Measurements from ENCODE around the gene IL17RC. TPM values are rescaled to one million over a fixed set of nuclear protein-coding genes. Genes with fewer than 3 reads are reported as not detected.

The IL17RC gene
- total RNA-seq, 1 donor from 2014 or later, result 33.2 TPM

DNA sequence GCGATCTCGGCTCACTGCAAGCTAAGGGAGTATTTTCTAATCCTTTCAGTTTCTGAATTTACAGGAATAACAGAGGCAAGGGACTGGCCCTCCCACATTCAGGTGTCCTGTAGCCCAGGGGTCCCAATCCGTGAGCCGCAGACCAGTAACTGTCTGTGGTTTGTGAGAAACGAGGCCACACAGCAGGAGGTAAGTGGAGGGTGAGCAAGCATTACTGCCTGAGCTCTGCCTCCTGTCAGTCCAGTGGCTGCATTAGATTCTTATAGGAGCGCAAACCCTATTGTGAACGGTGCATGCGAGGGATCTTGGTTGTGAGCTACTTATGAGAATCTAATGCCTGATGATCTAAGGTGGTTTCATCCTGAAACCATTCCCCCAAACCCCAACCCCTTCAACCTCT is 5.0 kb upstream of the IL17RC start:
- ATAC-seq (no peak), DNase-seq (ENCODE audit: low spot score) (no peak)
- intact Hi-C loops (cut with DNase I), result loop anchor here (10.0 kb wide), 1 partner anchor 67 kb away; the partner anchor contains the start of gene RPUSD3

DNA sequence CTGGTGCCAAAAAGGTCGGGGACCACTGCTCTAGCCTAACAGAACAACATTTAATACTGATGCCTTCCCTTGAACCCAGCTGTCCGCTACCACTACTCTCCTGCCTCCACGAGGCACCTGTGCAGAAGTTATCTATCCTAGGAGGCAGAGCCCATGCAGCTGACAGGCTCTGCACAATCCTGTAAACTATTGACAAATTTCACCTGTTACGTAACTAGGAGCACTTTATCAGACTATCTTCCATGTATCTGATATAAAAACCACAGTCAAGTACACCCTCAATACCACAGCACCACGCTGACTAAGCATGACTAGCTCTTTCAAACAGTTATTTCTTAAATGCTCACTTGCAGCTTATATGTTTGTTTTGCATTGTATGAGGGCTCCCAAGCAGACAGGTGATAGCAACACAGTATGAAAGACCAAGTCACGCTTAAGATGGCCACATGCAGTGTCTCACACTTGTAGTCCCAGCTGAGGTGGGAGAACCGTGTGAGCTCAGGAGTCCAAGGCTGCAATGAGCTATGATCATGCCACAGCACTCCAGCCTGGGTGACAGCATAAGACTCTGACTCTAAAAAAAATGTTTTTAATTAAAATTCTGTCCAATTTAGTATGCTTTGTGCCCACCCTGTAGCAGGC is 4.5 kb upstream of the IL17RC start:
- intact Hi-C loops (cut with DNase I), result loop anchor here (10.0 kb wide), 1 partner anchor 68 kb away; the partner anchor contains the start of gene RPUSD3
- ATAC-seq (no peak), DNase-seq (ENCODE audit: low spot score) (no peak)

DNA sequence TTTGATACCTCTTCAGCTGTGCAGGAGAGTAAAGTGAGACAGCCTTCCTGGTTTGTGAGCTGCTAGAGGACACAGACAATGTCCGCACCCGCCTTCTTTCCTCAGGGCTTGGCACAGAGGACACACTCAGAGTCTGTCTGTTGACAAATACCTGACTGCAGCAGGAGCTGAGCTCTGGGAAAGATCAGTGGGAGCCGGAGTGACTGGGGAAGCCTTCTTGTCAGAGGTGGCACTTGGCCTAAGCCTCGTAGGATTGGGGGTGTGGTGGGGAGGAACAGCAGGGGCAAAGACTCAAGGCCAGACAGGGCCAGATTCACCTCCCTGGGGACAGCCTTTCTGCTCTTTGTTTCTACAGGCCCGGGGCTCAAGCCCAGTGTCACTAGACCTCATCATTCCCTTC is 3.3 kb upstream of the IL17RC start:
- DNase-seq (ENCODE audit: low spot score) (no peak), ATAC-seq (no peak)
- intact Hi-C loops (cut with DNase I), result loop anchor here (10.0 kb wide), 1 partner anchor 69 kb away; the partner anchor contains the start of gene RPUSD3

DNA sequence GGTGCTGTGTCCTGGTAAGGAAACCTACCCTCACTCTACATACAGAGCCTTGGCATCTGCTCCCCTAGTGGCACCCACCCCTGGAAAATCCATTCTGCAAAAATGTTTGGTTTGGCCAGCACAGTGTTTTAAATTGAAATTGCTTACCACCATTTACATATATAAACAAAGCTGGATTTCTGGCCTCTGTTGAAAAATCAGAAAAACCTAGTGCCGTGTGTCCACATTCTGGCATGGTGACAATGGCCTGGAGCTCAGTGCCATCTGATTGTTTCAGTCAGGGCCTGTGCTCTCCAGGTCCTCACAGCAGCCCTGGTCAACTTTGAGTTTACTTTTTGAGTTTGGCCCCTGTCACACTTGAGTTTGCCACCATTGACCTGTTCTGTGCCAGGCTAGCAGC is 2.9 kb upstream of the IL17RC start:
- intact Hi-C loops (cut with DNase I), result loop anchor here (10.0 kb wide), 1 partner anchor 69 kb away; the partner anchor contains the start of gene RPUSD3
- DNase-seq (ENCODE audit: low spot score), result no peak
- ATAC-seq, result no peak

DNA sequence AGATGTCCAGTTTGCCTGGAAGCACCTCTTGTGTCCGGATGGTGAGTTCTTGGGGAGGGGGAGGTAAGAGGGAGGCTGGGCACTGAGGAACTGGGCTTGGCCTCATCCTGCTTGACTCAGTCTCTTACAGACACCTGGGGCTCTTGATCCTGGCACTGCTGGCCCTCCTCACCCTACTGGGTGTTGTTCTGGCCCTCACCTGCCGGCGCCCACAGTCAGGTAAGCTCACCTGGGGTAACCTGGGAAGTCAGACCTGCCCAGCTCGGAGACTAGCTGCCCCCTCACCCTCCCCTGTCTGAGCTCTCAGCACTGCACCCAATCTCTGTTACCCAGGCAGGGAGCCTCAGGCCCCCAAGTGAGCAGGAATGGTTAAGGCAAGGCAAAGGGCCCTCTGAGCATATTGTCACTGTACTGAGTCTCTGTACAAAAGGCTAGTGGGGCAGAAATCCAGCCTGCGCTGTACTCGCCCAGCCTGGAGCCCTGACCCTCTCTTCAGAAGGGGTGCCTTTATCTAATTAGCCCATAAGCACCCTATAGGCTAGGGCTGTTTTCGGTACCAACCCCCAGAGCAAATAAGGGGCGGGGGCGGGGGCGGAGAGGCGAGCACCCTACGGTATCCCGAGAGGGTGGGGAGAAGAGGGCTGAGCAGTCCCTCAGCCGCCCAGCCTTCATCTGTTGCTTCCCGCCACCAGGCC is 2.2 kb upstream of the IL17RC start:
- DNase-seq (ENCODE audit: low spot score) (no peak), ATAC-seq (peak; percentile 0)
- intact Hi-C loops (cut with DNase I), result loop anchor here (10.0 kb wide), 1 partner anchor 70 kb away; the partner anchor contains the start of gene RPUSD3

DNA sequence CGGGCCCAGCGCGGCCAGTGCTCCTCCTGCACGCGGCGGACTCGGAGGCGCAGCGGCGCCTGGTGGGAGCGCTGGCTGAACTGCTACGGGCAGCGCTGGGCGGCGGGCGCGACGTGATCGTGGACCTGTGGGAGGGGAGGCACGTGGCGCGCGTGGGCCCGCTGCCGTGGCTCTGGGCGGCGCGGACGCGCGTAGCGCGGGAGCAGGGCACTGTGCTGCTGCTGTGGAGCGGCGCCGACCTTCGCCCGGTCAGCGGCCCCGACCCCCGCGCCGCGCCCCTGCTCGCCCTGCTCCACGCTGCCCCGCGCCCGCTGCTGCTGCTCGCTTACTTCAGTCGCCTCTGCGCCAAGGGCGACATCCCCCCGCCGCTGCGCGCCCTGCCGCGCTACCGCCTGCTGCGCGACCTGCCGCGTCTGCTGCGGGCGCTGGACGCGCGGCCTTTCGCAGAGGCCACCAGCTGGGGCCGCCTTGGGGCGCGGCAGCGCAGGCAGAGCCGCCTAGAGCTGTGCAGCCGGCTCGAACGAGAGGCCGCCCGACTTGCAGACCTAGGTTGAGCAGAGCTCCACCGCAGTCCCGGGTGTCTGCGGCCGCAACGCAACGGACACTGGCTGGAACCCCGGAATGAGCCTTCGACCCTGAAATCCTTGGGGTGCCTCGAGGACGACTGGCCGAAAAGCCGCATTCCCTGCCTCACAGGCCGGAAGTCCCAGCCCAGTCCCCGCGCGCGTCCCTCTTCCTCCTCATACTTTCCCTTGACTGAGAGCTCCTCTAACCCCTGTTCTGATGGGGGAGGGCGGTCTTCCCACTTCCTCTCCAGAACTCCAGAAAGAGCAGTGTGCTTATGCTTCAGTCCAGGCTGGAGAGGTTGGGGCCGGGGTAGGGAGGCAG is 1.4 kb upstream of the IL17RC start:
- peak; percentile 65 for ATAC-seq
- intact Hi-C loops (cut with DNase I), result loop anchor here (10.0 kb wide), 1 partner anchor 71 kb away; the partner anchor contains the start of gene RPUSD3
- peak; percentile 87 for DNase-seq (ENCODE audit: low spot score)

DNA sequence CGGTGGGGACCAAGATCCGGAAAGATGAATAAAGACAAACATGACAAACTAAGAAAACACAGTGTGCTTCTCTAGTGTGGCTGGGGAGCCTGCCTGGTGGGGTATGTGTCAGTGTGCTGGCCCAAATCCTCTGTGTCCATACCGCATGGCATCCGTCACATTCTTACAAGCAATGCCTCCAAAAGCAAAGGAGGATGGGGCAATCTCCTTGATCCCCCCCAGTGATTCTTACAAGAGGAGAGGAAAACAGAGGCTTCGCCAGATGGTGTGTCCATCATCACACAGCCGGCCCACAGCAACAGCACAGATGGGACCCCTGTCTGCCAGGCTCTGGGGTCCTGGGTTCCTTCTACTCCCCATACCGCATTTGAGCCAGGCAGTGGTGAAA is 558 bp upstream of the IL17RC start:
- DNase-seq (ENCODE audit: low spot score), result no peak
- intact Hi-C loops (cut with DNase I), result loop anchor here (10.0 kb wide), 1 partner anchor 72 kb away; the partner anchor contains the start of gene RPUSD3
- peak; percentile 24 for ATAC-seq

DNA sequence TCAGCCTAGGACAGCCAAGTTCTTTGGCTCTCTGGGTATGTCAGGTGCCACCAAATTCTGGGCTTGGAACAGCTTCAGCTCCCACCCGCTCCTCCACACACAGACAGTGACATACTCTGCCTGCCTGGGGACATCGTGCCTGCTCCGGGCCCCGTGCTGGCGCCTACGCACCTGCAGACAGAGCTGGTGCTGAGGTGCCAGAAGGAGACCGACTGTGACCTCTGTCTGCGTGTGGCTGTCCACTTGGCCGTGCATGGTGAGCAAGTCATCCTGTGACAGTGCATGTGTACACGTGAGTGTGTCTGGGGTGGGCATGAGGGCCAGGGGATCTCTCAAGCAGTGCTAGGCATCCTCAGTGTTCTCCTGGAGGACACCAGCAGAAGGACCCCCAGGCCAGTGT is 922 bp downstream of the IL17RC start:
- DNase-seq (ENCODE audit: low spot score), result no peak
- ATAC-seq, result no peak
- intact Hi-C loops (cut with DNase I), result loop anchor here (10.0 kb wide), 1 partner anchor 73 kb away; the partner anchor contains the start of gene RPUSD3

DNA sequence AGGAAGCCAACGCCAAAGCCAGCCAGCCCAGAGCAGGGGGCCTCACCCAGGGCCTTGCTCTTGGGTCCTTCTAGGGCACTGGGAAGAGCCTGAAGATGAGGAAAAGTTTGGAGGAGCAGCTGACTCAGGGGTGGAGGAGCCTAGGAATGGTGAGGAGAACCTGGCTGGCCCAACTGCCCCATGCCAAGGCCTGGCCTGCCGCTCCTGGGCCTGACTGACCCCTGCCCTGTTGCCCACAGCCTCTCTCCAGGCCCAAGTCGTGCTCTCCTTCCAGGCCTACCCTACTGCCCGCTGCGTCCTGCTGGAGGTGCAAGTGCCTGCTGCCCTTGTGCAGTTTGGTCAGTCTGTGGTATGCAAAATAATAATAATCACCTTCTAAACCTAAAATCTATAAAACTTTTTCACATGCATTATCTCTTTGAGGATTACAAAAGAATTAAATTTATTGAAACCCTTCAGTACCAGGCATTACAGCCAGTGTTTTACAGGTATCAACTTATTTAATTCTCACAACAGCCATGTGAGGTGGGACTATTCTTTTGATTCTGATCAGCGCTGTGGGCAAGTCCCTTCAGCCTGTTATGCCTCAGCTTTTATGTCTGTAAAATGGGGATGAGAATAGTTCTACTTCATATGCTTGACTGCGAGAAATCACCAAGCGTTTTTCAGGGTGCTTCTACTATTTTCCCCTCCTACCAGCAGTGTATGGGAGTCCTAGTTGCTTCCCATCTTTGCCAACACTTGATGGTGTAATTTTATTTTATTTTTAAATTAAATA is 1.6 kb downstream of the IL17RC start:
- ATAC-seq (no peak), DNase-seq (ENCODE audit: low spot score) (no peak)
- intact Hi-C loops (cut with DNase I), result loop anchor here (10.0 kb wide), 1 partner anchor 74 kb away; the partner anchor contains the start of gene RPUSD3

DNA sequence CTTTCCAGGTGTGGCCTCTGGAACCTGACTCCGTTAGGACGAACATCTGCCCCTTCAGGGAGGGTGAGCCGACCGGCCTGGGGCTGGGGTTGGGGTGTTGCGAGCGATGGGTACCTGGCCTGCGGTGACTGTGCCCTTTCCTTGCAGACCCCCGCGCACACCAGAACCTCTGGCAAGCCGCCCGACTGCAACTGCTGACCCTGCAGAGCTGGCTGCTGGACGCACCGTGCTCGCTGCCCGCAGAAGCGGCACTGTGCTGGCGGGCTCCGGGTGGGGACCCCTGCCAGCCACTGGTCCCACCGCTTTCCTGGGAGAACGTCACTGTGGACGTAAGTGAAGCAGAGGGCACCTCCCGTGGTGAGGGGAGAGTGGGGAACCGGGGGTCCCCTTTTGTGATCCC is 11.3 kb downstream of the IL17RC start:
- DNase-seq (ENCODE audit: low spot score) (no peak), ATAC-seq (no peak)
- intact Hi-C loops (cut with DNase I), result no loop called here

DNA sequence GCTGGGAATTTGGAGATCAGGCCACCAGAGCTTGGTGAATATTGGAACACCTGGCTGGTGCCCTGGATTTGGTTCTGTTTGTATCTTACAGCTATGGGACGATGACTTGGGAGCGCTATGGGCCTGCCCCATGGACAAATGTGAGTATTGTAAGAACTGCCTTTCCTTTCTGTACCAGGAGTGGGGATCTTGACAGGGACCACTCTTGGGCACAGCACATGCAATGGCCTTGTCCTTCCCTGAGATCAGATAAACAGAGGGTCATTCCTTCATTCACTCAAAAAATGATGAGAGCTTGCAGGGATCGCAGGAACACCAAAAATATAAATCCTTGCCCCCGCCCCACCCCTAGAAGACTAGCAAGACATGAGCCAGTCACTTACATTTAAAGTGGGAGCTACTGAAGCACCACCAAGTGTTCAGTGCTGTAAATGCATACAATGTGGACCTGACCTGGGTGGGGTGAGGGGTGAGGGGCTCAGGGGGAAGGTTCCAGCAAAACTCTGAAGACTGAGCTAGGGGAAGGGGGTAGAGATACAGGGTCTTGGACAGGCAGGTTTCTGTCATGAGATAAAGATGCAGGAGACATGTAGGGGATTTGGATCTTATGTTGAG is 14.0 kb downstream of the IL17RC start:
- intact Hi-C loops (cut with DNase I), result no loop called here
- DNase-seq (ENCODE audit: low spot score) (no peak), ATAC-seq (no peak)

DNA sequence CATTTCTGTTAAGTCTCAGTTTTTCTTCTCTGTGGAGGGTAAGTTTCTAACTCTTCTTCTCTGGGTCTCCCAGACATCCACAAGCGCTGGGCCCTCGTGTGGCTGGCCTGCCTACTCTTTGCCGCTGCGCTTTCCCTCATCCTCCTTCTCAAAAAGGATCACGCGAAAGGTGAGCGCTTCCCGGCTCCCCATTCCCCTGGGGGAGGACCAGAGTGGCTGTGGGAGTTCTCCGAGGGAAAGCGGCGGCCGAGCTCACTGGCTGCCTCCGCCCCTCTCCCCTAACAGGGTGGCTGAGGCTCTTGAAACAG is 15.6 kb downstream of the IL17RC start:
- DNase-seq (ENCODE audit: low spot score) (no peak), ATAC-seq (no peak)
- intact Hi-C loops (cut with DNase I), result no loop called here

DNA sequence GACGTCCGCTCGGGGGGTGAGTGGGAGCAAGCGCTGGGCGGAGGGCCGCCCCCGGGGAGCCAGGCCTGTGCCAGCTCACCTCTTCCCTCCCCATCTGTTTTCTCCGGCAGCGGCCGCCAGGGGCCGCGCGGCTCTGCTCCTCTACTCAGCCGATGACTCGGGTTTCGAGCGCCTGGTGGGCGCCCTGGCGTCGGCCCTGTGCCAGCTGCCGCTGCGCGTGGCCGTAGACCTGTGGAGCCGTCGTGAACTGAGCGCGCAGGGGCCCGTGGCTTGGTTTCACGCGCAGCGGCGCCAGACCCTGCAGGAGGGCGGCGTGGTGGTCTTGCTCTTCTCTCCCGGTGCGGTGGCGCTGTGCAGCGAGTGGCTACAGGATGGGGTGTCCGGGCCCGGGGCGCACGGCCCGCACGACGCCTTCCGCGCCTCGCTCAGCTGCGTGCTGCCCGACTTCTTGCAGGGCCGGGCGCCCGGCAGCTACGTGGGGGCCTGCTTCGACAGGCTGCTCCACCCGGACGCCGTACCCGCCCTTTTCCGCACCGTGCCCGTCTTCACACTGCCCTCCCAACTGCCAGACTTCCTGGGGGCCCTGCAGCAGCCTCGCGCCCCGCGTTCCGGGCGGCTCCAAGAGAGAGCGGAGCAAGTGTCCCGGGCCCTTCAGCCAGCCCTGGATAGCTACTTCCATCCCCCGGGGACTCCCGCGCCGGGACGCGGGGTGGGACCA is 16.1 kb downstream of the IL17RC start:
- DNase-seq (ENCODE audit: low spot score) (peak; percentile 86), ATAC-seq (peak; percentile 76)
- intact Hi-C loops (cut with DNase I), result no loop called here

DNA sequence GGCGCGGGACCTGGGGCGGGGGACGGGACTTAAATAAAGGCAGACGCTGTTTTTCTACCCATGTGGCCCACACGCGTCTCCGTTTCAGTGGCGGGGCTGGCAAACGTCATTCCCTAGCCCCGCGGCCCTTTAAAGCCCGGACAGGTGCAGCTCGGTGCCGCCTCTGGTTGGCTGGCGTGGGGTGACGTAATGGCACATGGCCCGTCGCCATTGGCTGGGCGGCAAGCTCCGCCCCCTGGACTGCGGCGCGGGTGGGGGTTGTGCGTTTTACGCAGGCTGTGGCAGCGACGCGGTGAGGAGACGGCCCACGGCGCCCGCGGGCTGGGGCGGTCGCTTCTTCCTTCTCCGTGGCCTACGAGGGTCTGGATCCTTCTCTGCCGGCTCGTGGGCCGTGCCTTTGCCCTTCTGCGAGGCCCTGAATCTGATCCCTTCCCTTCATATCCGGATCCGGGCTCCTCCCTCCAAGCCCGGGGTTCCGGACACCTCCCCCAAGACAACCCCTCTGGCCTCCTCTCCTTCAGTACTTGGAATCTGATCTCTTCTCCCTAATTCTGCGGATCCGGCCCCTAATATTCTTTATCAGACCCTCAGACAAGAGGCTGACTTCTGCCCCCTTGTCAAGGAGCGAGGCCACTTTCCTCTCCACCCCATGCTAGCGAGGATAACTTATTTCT is 16.8 kb downstream of the IL17RC start, which contains the start of gene CRELD1:
Gene CRELD1, plus strand, starts transcription at position 274 of the 674 bp plus-strand sequence. CDS start 605 bp downstream, outside the sequence.
- ATAC-seq (peak; percentile 98), DNase-seq (ENCODE audit: low spot score) (peak; percentile 97)
- intact Hi-C loops (cut with DNase I), result no loop called here

DNA sequence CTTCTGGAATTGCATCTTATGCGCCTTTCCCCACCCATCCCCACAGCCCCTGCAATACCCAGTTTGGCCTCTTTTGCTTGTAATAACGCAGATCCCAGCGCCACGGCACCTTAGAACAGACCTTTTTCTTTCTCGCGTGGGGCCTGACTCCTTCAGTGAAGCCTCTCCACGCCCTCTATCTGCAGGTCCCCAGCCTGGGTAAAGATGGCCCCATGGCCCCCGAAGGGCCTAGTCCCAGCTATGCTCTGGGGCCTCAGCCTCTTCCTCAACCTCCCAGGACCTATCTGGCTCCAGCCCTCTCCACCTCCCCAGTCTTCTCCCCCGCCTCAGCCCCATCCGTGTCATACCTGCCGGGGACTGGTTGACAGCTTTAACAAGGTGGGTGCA is 17.3 kb downstream of the IL17RC start:
- intact Hi-C loops (cut with DNase I), result no loop called here

DNA sequence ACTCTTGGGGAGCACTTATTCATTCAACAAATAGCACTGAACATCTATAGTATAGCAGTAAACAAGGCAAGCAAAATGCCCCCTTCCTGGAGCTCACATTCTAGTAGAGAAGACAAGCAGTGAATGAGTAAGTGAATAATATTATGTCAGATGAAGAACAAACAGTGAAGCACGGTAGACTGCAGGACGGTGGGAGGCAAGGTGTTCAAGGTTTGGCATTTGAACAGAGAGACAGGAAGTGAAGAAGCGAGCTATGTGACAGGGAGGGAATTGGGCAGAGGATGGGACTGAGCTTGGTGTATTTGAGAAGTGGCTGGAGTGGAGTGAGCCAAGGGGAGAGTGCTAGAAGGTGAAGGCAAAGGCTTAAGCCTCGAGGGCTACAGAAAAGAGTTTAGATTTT is 18.1 kb downstream of the IL17RC start:
- intact Hi-C loops (cut with DNase I), result no loop called here
- DNase-seq (ENCODE audit: low spot score) (no peak), ATAC-seq (no peak)

More for the DNA sequence above, 17.3 kb downstream of the IL17RC start:
- no peak for DNase-seq (ENCODE audit: low spot score)
- peak; percentile 1 for ATAC-seq

DNA sequence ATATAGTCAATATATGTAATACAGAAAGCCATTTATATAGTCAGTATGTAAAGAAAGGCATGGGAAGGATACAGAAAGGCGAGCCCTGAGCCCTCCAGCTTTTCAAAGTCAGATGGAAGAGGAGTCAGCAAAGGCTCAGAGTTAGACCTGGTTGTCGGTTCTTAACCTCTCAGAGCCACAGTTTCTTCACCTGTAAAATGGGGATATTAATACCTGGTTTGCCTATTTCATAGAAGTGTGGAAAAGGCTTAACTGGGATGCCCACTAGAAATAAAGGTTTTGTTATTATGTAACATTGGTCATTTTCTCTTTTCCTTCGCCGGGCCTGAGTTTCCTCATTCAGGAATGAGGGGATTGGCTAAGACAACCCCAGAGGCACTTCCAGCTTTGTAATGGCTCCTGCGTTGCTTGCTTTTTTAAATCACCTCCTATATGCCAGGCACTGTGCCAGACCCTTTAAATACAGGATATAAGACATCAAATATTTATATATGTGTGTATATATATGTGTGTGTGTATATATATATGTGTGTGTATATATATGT is 19.1 kb downstream of the IL17RC start:
- DNase-seq (ENCODE audit: low spot score) (no peak), ATAC-seq (no peak)
- intact Hi-C loops (cut with DNase I), result no loop called here

Measured in sciatic nerve (tissue), 2 donors.